ENCODE data around the gene TOX4.
"Not testable (repeated sequence)": the region's sequence is repeated elsewhere in the genome, so short reads cannot be mapped to it uniquely, and the experiment has no call there.

TOX4 gene

GRCh38 chr14:21536418-21537089 lies 59.6 kb downstream of the TOX4 start:
- DNase-seq = no peak

- DNase-seq = no peak
Measured at GRCh38 chr14:21537090-21537424, 60.1 kb downstream of the TOX4 start.

- DNase-seq = no peak
Measured at GRCh38 chr14:21539189-21539940, 62.4 kb downstream of the TOX4 start.

GRCh38 chr14:21541413-21542074 lies 64.5 kb downstream of the TOX4 start:
- DNase-seq = no peak

GRCh38 chr14:21543521-21543960 lies 66.5 kb downstream of the TOX4 start:
- DNase-seq = no peak

GRCh38 chr14:21543963-21544362 lies 67.0 kb downstream of the TOX4 start:
- DNase-seq = no peak

- DNase-seq = not testable (repeated sequence)
Measured at GRCh38 chr14:21544588-21544987, 67.6 kb downstream of the TOX4 start.

Data from stimulated activated CD4-positive, alpha-beta T cell treated with anti-CD3 and anti-CD28 coated beads, Interleukin-4, amount 100 ng/mL, for 1 hour (primary cell).